Measurements from ENCODE around the gene ADCYAP1R1.

ADCYAP1R1 gene

DNA sequence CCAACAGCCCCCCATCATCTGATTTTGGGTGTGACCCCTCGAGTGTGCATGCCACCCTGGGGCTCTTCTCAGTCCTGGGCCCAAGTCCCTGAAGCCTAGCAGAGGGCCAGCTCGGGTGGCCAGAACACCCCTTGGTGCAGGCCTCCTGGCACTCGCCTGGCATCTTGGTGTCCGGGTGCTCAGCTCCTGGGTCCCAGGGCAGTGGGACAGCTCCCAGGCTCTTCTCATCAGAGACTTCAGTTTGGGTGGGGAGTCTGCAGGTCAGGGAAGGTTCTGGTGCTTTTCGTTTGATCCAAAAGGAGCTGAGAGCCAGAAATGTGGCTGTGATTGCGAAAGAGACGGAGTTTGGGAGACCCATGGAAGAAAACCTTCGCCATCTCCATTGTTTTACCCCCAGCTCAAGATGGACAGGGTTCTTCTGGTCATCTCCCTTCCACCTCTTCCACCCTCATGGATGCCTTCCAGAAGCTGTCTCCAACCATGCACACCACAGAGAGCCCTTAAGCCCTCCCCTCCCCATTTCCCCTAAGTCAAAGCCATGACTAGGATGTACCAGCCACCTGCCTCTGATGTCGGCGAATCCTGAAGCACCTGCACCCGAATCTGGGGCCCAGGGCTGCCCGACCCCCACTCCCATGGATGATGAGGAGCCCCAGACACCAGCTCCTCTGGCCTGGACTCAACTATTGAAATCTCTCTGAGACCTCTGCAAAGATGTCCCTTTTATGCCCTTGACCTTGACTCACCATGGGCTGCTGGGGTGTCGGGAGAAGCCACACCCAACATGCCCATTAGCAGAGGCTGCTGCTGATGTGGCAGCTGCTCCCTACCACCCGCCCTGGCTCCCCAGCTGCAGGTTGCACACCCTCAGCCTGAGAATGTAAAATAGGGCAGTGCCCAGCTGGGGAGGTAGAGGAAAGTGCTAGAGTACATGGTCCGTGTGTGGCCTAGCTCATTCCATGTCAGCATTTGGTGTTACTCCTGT is 55.3 kb downstream of the ADCYAP1R1 start:
- DNase-seq = no peak

GRCh38 chr7:31108097-31108657 is 56.1 kb downstream of the ADCYAP1R1 start:
- no peak for DNase-seq

DNA sequence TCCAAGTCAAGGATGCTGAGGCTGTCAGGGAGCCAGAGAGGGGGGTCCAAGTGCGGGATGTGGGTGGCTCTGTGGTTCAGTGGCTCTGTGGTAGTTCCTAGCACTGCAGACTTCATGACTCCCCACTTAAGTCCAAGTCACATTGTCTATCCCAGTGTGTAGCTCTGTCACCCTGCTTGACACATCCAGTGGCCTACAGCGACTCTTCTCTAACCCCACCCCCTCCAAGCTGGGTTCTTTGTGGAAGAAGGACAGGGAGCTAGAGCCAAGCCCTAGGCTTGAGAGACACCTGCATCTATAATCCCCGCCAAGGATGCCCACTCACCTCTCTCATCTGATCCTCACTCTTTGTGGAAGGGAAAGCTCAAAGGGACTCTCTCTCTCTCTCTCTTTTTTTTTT is 57.6 kb downstream of the ADCYAP1R1 start:
- DNase-seq = no peak

DNA sequence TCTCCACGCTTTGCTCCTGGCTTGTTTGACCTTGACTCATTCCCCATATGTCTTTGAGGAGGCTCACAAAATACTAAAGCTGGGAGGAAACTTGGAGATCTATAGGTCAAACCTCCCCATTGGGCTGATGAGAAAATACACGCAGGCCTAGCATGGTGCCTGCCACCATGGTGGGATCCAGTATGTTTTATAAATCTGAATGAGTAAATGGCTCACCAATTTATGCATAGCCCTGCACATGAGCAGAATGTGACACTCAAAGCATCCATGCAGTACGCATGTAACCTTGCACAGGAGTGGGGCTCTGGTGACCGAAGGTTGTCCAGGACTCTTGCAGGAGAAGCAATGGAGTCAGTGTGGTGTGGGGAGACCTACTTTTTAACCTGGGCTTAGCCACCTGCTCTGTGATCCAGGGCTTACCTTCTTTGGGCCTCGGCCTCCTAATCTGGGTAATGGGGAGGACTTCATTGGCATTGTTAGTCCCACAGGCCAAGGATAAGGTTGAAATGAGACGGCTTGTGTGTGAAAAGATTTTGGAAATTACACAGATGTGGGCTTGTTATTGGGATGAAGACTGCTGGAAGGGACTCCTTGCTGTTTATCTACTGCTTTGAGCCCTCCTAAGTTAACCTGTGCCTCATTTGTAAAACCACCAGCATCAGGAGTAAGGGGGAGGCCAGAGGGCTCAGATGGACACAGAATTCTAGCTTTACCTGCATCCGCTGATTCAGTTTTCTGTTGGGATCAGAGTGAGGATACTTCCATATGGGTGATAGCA is 58.4 kb downstream of the ADCYAP1R1 start:
- no peak for DNase-seq

DNA sequence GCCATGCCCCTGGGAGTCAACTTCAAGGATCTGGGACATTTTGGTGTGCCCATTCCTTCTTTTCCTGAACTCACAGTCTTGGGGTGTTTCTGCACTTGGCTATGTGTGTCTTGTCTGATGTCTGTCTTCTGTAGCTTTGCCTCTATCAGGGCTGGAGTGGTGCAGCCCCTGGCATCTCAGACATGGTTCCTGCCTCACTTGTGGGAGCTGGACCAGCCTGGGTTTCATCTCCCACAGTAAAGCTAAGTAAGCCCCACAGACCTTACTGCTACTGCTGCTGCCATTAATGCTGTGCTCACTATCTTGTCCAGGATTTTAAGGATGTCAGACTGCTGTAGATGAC is 59.0 kb downstream of the ADCYAP1R1 start:
- DNase-seq = no peak

DNA sequence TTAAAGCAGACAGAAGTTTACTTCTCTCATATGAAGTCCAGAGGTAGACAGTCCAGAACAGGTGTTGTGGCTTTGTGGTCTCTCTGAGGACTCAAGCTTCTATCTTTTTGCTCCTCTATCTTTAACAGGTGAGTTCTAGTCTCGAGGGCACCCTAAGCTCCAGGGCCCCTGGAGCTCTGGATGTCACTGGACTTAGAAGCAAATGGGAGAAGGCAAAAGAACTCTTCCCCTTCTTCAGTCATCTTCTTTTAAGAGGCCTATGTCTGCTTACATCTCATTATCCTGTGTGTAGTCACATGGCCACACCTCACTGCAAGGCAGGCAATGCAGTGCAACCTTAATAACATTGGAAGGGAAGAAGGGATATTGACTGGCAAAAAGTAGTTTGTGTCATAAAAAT is 61.6 kb downstream of the ADCYAP1R1 start:
- no peak for DNase-seq

DNA sequence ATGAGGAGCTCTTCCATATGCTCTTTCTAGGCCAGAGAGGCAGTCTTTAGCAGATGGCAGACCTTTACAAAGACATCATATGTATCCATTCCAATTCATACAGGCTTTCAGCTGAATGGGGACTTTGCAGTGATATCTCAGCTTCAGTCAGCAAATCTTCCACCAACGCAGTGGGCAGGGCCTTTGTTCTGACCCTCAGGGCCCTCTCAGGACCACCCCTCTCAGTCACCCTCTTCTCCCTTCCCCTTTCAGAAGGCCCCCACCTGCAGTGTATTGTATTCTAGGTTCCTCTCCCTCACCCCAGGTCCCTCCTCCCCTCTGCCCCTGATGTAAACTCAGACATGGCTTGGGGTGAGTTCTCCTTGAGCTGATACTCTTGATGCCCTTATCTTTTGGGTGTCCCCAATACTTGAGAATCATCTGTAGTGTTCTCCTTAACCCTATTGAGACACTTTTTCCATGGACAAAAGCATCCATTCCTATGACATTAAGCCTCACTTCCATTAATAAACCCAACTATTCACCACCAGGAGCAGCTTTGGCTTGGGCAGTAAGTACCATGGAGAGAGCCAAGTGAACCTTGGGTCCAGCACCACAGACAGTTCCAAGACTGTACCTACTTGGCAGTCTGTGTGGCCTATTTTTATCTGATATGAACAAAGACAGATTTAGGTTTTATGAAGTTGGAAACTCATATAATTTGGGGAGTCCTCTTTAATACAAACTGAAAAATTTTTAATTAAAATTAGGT is 62.7 kb downstream of the ADCYAP1R1 start:
- DNase-seq = no peak

- no peak for DNase-seq
Measured at GRCh38 chr7:31116615-31117014, 64.5 kb downstream of the ADCYAP1R1 start.

- no peak for DNase-seq
Measured at GRCh38 chr7:31119249-31119648, 67.1 kb downstream of the ADCYAP1R1 start.

- no peak for DNase-seq
Measured at GRCh38 chr7:31120800-31121513, 68.8 kb downstream of the ADCYAP1R1 start.

GRCh38 chr7:31121601-31122000 is 69.5 kb downstream of the ADCYAP1R1 start:
- no peak for DNase-seq

- DNase-seq = no peak
Measured at GRCh38 chr7:31122649-31123058, 70.5 kb downstream of the ADCYAP1R1 start.

GRCh38 chr7:31123321-31123720 is 71.2 kb downstream of the ADCYAP1R1 start:
- DNase-seq = no peak

- DNase-seq = no peak
Measured at GRCh38 chr7:31123726-31124125, 71.6 kb downstream of the ADCYAP1R1 start.

DNA sequence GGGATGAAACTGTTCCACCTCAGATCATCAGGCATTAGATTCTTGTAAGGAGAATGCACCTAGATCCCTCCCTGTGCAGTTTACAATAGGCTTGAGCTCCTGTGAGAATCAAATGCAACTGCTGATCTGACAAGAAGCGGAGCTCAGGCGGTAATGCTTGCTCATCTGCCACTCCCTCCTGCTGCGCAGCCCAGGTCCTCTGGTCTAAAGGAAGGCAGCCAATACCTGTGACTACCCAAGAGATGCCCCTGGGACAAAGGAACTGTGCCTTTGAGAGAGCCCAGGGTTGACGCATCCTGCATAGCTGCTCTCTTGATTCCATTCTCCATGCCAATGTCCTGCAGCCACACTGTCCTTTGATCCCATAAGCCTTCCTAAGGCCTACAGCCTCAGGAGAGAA is 73.1 kb downstream of the ADCYAP1R1 start:
- DNase-seq = no peak

GRCh38 chr7:31126976-31127375 is 74.9 kb downstream of the ADCYAP1R1 start:
- no peak for DNase-seq

- DNase-seq = no peak
Measured at GRCh38 chr7:31129067-31129466, 77.0 kb downstream of the ADCYAP1R1 start.

GRCh38 chr7:31133497-31133896 is 81.4 kb downstream of the ADCYAP1R1 start:
- no peak for DNase-seq

DNA sequence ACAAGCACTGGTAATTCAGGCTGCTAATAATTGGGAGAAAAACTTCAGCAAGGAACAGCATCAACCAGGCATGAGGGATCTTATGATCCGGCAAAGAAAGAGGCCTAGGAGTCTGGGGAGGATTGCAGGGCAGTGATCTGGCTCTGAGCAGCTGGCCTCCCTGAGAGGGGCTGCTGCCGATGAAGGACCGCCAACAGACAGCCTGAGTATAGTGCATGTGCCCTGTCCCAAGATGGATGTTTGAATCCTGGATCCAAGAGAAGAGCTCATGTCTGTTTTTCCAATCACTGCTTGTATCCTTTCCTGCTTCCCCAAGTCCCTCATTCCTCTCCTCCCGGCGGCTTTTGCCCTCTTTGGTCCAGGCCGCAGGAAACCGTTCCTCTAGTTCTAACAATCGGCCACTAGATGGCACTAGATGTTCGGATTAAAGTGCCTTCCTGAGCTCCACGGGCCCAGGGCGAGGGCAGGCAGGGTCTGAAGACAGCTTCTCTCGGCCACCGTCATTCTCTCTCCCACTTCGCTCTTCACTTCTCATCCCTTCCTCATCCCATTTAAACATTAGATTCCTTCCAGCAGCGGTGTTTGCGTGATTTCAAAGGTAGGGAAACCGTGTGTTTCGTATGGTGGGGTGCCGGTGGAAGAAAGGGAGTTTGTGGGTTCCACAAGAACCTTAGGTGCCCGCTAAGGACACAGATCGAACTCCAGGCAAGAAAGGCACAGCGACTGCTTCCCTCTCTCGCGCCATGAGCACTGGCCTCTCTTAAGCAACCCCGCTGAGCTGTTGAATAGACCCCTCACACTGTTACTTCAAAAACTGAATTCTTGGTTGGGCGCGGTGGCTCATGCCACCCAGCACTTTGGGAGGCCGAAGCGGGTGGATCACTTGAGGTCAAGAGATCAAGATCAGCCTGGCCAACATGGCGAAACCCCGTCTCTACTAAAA is 82.4 kb downstream of the ADCYAP1R1 start:
- DNase-seq = peak; percentile 24

DNA sequence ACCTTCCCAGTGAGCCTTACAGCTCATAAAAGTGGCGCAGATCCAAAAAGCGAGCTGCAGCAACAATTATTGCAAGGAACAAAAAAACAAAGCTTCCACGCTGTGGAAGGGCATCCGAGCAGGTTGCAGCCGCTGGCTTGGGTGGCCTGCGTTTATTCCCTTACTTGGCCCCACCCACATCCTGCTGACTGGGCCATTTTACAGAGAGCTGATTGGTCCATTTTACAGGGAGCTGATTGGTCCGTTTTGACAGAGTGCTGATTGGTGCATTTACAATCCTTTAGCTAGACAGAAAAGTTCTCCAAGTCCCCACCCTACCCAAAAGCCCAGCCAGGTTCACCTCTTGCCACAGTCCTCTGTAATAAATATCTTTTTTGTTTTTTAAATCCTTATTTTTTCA is 85.1 kb downstream of the ADCYAP1R1 start:
- no peak for DNase-seq

- DNase-seq = no peak
Measured at GRCh38 chr7:31145339-31145738, 93.2 kb downstream of the ADCYAP1R1 start.

All from activated CD8-positive, alpha-beta memory T cell treated with anti-CD3 and anti-CD28 coated beads, Interleukin-2, amount 50 U/mL, for 4 hours (primary cell).